Stimulated activated memory B cell treated with anti-CD40 and anti-IgM and Interleukin-4, amounts not matched to agents 10 μg/mL and 1 μg/mL and 100 μg/mL, for 72 hours (primary cell): ENCODE measurements around the gene CTIF.

Source experiments
- ATAC-seq: fragments of 150-1000 bp; cut with Tn5 transposase; 2 replicates; pipeline ENCODE4 v1.10.0; 2021
- H3K27ac Mint-ChIP-seq: one replicate; pipeline ENCODE4 v1.8.0; 2022; ENCODE audit warnings: mild to moderate bottlenecking, mixed read lengths
- H3K27me3 Mint-ChIP-seq: one replicate; pipeline ENCODE4 v1.8.0; 2022; ENCODE audit warnings: mixed read lengths
- H3K36me3 Mint-ChIP-seq: one replicate; pipeline ENCODE4 v1.8.0; 2022; ENCODE audit warnings: mixed read lengths
- H3K4me1 Mint-ChIP-seq: one replicate; pipeline ENCODE4 v1.8.0; 2022; ENCODE audit warnings: mixed read lengths
- H3K4me3 Mint-ChIP-seq: one replicate; pipeline ENCODE4 v1.8.0; 2022; ENCODE audit warnings: mild to moderate bottlenecking, moderate library complexity, mixed read lengths
- H3K9me3 Mint-ChIP-seq: one replicate; pipeline ENCODE4 v1.8.0; 2022; ENCODE audit warnings: mixed read lengths

Gene CTIF

GRCh38 chr18:48525671-48526070 is 13.2 kb upstream of the CTIF start:
- H3K4me1 Mint-ChIP-seq, result no peaks in the 10 kb centered on the region
- H3K4me3 Mint-ChIP-seq, result no peak overlapping the region
- H3K9me3 Mint-ChIP-seq, result no peaks in the 10 kb centered on the region
- H3K27ac Mint-ChIP-seq, result no peak overlapping the region
- ATAC-seq, result no peak
- H3K36me3 Mint-ChIP-seq, result no peaks in the 10 kb centered on the region
- H3K27me3 Mint-ChIP-seq, result peaks cover 54% of the 10 kb centered on the region

- no peaks in the 10 kb centered on the region for H3K36me3 Mint-ChIP-seq
- H3K27ac Mint-ChIP-seq, result no peak overlapping the region
- no peak for ATAC-seq
- H3K27me3 Mint-ChIP-seq, result peaks cover 37% of the 10 kb centered on the region
- H3K4me1 Mint-ChIP-seq, result no peaks in the 10 kb centered on the region
- H3K4me3 Mint-ChIP-seq, result no peak overlapping the region
- H3K9me3 Mint-ChIP-seq, result no peaks in the 10 kb centered on the region
Observed at GRCh38 chr18:48527461-48527860, 11.4 kb upstream of the CTIF start.

- H3K9me3 Mint-ChIP-seq, result no peaks in the 10 kb centered on the region
- H3K4me3 Mint-ChIP-seq, result no peak overlapping the region
- H3K36me3 Mint-ChIP-seq, result no peaks in the 10 kb centered on the region
- peaks cover 6% of the 10 kb centered on the region for H3K4me1 Mint-ChIP-seq
- no peak for ATAC-seq
- H3K27ac Mint-ChIP-seq, result no peak overlapping the region
- H3K27me3 Mint-ChIP-seq, result peaks cover 35% of the 10 kb centered on the region
Observed at GRCh38 chr18:48528861-48529260, 10.0 kb upstream of the CTIF start.

GRCh38 chr18:48529796-48530195 is 9.0 kb upstream of the CTIF start:
- Mint-ChIP-seq H3K27me3 (peaks cover 30% of the 10 kb centered on the region), H3K36me3 (no peaks in the 10 kb centered on the region), H3K27ac (no peak overlapping the region), H3K4me1 (peaks cover 6% of the 10 kb centered on the region), H3K9me3 (no peaks in the 10 kb centered on the region), H3K4me3 (no peak overlapping the region)
- ATAC-seq, result no peak

- ATAC-seq, result no peak
- no peaks in the 10 kb centered on the region for H3K9me3 Mint-ChIP-seq
- no peak overlapping the region for H3K4me3 Mint-ChIP-seq
- H3K27me3 Mint-ChIP-seq, result peaks cover 22% of the 10 kb centered on the region
- no peaks in the 10 kb centered on the region for H3K36me3 Mint-ChIP-seq
- H3K4me1 Mint-ChIP-seq, result peaks cover 6% of the 10 kb centered on the region
- no peak overlapping the region for H3K27ac Mint-ChIP-seq
Observed at GRCh38 chr18:48530399-48531081, 8.3 kb upstream of the CTIF start.

- H3K4me1 Mint-ChIP-seq, result peaks cover 6% of the 10 kb centered on the region
- H3K36me3 Mint-ChIP-seq, result no peaks in the 10 kb centered on the region
- peaks cover 19% of the 10 kb centered on the region for H3K27me3 Mint-ChIP-seq
- no peaks in the 10 kb centered on the region for H3K9me3 Mint-ChIP-seq
- no peak for ATAC-seq
- H3K4me3 Mint-ChIP-seq, result no peak overlapping the region
- no peak overlapping the region for H3K27ac Mint-ChIP-seq
Observed at GRCh38 chr18:48531082-48531403, 7.8 kb upstream of the CTIF start.

GRCh38 chr18:48531908-48532307 is 6.9 kb upstream of the CTIF start:
- Mint-ChIP-seq H3K4me3 (no peak overlapping the region), H3K4me1 (peaks cover 6% of the 10 kb centered on the region), H3K27ac (no peak overlapping the region), H3K9me3 (no peaks in the 10 kb centered on the region), H3K36me3 (no peaks in the 10 kb centered on the region), H3K27me3 (peaks cover 12% of the 10 kb centered on the region)
- no peak for ATAC-seq

GRCh38 chr18:48533340-48534070 is 5.3 kb upstream of the CTIF start:
- H3K9me3 Mint-ChIP-seq, result no peaks in the 10 kb centered on the region
- H3K36me3 Mint-ChIP-seq, result no peaks in the 10 kb centered on the region
- no peak overlapping the region for H3K27ac Mint-ChIP-seq
- no peak overlapping the region for H3K4me3 Mint-ChIP-seq
- H3K4me1 Mint-ChIP-seq, result peaks cover 8% of the 10 kb centered on the region
- no peak for ATAC-seq
- H3K27me3 Mint-ChIP-seq, result peaks cover 10% of the 10 kb centered on the region

- no peaks in the 10 kb centered on the region for H3K36me3 Mint-ChIP-seq
- H3K27ac Mint-ChIP-seq, result no peak overlapping the region
- H3K27me3 Mint-ChIP-seq, result peaks cover 2% of the 10 kb centered on the region
- peaks cover 12% of the 10 kb centered on the region for H3K4me1 Mint-ChIP-seq
- no peak for ATAC-seq
- H3K9me3 Mint-ChIP-seq, result no peaks in the 10 kb centered on the region
- no peak overlapping the region for H3K4me3 Mint-ChIP-seq
Observed at GRCh38 chr18:48534364-48534763, 4.5 kb upstream of the CTIF start.

- Mint-ChIP-seq H3K36me3 (no peaks in the 10 kb centered on the region), H3K27me3 (no peaks in the 10 kb centered on the region), H3K4me3 (no peak overlapping the region), H3K27ac (no peak overlapping the region), H3K9me3 (no peaks in the 10 kb centered on the region), H3K4me1 (peaks cover 17% of the 10 kb centered on the region)
- no peak for ATAC-seq
Observed at GRCh38 chr18:48535956-48536355, 2.9 kb upstream of the CTIF start.

GRCh38 chr18:48536516-48536915 is 2.3 kb upstream of the CTIF start:
- no peaks in the 10 kb centered on the region for H3K9me3 Mint-ChIP-seq
- H3K36me3 Mint-ChIP-seq, result no peaks in the 10 kb centered on the region
- H3K27me3 Mint-ChIP-seq, result no peaks in the 10 kb centered on the region
- peaks cover 22% of the 10 kb centered on the region for H3K4me1 Mint-ChIP-seq
- H3K27ac Mint-ChIP-seq, result no peak overlapping the region
- no peak overlapping the region for H3K4me3 Mint-ChIP-seq
- ATAC-seq, result no peak

- H3K4me3 Mint-ChIP-seq, result peak overlapping the region; percentile 89
- H3K27me3 Mint-ChIP-seq, result no peaks in the 10 kb centered on the region
- no peaks in the 10 kb centered on the region for H3K36me3 Mint-ChIP-seq
- no peaks in the 10 kb centered on the region for H3K9me3 Mint-ChIP-seq
- H3K27ac Mint-ChIP-seq, result peak overlapping the region; percentile 63
- ATAC-seq, result peak; percentile 42
- H3K4me1 Mint-ChIP-seq, result peaks cover 17% of the 10 kb centered on the region
Observed at GRCh38 chr18:48539406-48540250, 797 bp downstream of the CTIF start.

GRCh38 chr18:48540251-48541025 is 1.6 kb downstream of the CTIF start:
- Mint-ChIP-seq H3K4me1 (peaks cover 17% of the 10 kb centered on the region), H3K27me3 (no peaks in the 10 kb centered on the region), H3K9me3 (no peaks in the 10 kb centered on the region), H3K4me3 (peak overlapping the region; percentile 89), H3K36me3 (no peaks in the 10 kb centered on the region), H3K27ac (peak overlapping the region; percentile 63)
- peak; percentile 73 for ATAC-seq

- no peaks in the 10 kb centered on the region for H3K36me3 Mint-ChIP-seq
- H3K27me3 Mint-ChIP-seq, result no peaks in the 10 kb centered on the region
- H3K4me1 Mint-ChIP-seq, result peaks cover 17% of the 10 kb centered on the region
- H3K9me3 Mint-ChIP-seq, result no peaks in the 10 kb centered on the region
- H3K27ac Mint-ChIP-seq, result peak overlapping the region; percentile 63
- peak overlapping the region; percentile 89 for H3K4me3 Mint-ChIP-seq
- peak; percentile 59 for ATAC-seq
Observed at GRCh38 chr18:48541026-48541746, 2.4 kb downstream of the CTIF start.
